ENCODE results near the gene WWTR1.

Gene WWTR1

DNA sequence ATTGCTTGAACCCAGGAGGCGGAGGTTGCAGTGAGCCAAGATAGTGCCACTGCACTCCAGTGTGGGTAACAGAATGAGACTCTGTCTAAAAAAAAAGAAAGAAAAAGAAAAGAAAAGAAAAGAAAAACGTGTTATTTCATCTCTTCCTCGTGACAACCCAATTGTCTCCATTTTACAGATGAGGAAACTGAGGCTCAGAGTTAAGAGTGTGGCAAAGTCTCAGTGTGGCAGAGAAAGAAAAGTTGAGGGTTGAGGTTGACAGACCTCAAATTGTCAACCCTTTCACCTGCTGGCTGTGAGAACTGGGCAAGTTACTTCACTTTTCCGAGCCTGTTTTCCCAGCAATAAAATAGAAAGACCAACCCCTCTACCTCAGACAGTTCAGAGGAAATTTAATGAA, 123.7 kb downstream of the WWTR1 start:
- no peaks in the 10 kb centered on the region for H4K20me1 ChIP-seq (ENCODE audit: insufficient read depth, low read length)
- no peak overlapping the region for H3K4me3 ChIP-seq (ENCODE audit: low read depth, low read length, poor library complexity, severe bottlenecking)
- H3K9me2 ChIP-seq (ENCODE audit: low read depth, low read length) = no peaks in the 10 kb centered on the region
- no peak overlapping the region for H3K27ac ChIP-seq (ENCODE audit: low read depth, low read length, poor library complexity, severe bottlenecking)
- peaks cover 10% of the 10 kb centered on the region for H3K4me1 ChIP-seq (ENCODE audit: insufficient read depth, low read length, severe bottlenecking)
- TF ChIP-seq EZH2 (IDR thresholded peaks at IDR 0.05; ENCODE audit: borderline replicate concordance, low read length) = no peak
- TF ChIP-seq, protein P1, sequence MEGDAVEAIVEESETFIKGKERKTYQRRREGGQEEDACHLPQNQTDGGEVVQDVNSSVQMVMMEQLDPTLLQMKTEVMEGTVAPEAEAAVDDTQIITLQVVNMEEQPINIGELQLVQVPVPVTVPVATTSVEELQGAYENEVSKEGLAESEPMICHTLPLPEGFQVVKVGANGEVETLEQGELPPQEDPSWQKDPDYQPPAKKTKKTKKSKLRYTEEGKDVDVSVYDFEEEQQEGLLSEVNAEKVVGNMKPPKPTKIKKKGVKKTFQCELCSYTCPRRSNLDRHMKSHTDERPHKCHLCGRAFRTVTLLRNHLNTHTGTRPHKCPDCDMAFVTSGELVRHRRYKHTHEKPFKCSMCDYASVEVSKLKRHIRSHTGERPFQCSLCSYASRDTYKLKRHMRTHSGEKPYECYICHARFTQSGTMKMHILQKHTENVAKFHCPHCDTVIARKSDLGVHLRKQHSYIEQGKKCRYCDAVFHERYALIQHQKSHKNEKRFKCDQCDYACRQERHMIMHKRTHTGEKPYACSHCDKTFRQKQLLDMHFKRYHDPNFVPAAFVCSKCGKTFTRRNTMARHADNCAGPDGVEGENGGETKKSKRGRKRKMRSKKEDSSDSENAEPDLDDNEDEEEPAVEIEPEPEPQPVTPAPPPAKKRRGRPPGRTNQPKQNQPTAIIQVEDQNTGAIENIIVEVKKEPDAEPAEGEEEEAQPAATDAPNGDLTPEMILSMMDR (IDR thresholded peaks at IDR 0.05; ENCODE audit: low read length) = no peak
- no peak overlapping the region for H3K9ac ChIP-seq (ENCODE audit: low read length)
- no peak overlapping the region for H3K4me2 ChIP-seq (ENCODE audit: low read length)
- H2AFZ ChIP-seq (ENCODE audit: low read length) = no peak overlapping the region
- no peaks in the 10 kb centered on the region for H3K27me3 ChIP-seq (ENCODE audit: insufficient read depth, low read length)
- no peaks in the 10 kb centered on the region for H3K36me3 ChIP-seq (ENCODE audit: insufficient read depth, low read length)
- no peaks in the 10 kb centered on the region for H3F3A ChIP-seq (ENCODE audit: insufficient read depth, low read length)
- H3K79me2 ChIP-seq (ENCODE audit: insufficient read depth, low read length) = no peaks in the 10 kb centered on the region
- H3K9me3 ChIP-seq (ENCODE audit: low read length) = no peaks in the 10 kb centered on the region

DNA sequence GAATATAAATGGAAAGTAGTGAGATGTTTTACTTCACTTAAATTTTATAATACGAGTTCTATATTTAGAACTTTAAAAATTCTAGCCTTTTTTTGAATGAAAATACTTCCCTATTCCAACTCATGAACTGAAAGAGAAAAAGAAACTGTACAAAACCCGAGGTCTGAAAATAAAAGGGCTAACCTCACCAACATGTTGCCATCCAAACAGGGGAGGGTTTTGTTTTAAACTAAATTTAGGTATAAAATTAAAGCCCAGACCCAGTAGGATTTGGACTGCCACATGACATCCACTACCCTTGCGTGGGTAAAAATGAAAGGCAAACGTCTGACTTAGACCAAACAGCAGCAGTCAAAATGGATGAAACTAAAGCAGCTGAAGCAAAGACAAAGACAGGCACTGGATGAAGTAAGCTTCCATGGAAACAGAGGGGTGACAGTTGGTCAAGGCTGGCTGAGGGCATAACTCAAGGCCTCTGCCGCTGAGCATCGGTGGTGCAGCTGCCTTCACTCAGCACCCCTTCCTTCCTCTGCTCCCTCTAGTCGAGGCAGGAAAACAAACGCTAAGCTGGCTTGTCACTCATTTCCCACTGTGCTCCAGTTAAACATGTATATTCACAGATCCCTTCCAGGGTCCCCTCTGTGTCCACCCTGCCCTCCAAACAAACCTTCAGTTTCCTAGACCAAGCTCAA, 125.2 kb downstream of the WWTR1 start:
- no peak overlapping the region for H3K4me2 ChIP-seq (ENCODE audit: low read length)
- H3K27me3 ChIP-seq (ENCODE audit: insufficient read depth, low read length) = no peaks in the 10 kb centered on the region
- H3K36me3 ChIP-seq (ENCODE audit: insufficient read depth, low read length) = no peaks in the 10 kb centered on the region
- no peaks in the 10 kb centered on the region for H3F3A ChIP-seq (ENCODE audit: insufficient read depth, low read length)
- peaks cover 10% of the 10 kb centered on the region for H3K4me1 ChIP-seq (ENCODE audit: insufficient read depth, low read length, severe bottlenecking)
- no peaks in the 10 kb centered on the region for H4K20me1 ChIP-seq (ENCODE audit: insufficient read depth, low read length)
- H3K4me3 ChIP-seq (ENCODE audit: low read depth, low read length, poor library complexity, severe bottlenecking) = no peak overlapping the region
- no peaks in the 10 kb centered on the region for H3K79me2 ChIP-seq (ENCODE audit: insufficient read depth, low read length)
- H2AFZ ChIP-seq (ENCODE audit: low read length) = no peak overlapping the region
- TF ChIP-seq, protein P1 (IDR thresholded peaks at IDR 0.05; ENCODE audit: low read length) = no peak
- no peak for TF ChIP-seq EZH2 (IDR thresholded peaks at IDR 0.05; ENCODE audit: borderline replicate concordance, low read length)
- H3K9ac ChIP-seq (ENCODE audit: low read length) = no peak overlapping the region
- no peaks in the 10 kb centered on the region for H3K9me2 ChIP-seq (ENCODE audit: low read depth, low read length)
- H3K27ac ChIP-seq (ENCODE audit: low read depth, low read length, poor library complexity, severe bottlenecking) = peak overlapping the region; percentile 18
- H3K9me3 ChIP-seq (ENCODE audit: low read length) = no peaks in the 10 kb centered on the region

DNA sequence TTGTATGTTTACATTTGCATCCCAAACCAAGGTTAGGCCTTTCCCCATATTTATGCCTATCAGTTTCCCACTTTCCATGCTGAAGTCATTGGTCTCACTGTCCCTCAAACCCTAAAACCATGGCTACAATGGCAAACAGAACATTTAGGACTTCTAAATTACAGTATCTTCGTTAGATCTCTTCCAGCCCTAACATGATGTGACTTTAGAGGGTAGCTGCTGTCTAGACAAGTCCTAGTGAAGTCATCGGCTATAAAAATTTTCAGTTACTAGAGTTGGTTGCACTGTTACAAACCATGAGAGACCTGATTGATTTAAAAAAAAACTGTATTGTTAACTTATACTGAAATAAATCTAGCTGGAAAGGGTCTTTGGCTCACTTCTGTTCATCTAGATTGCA, 128.7 kb downstream of the WWTR1 start:
- no peak overlapping the region for H2AFZ ChIP-seq (ENCODE audit: low read length)
- no peak overlapping the region for H3K27ac ChIP-seq (ENCODE audit: low read depth, low read length, poor library complexity, severe bottlenecking)
- H3K4me3 ChIP-seq (ENCODE audit: low read depth, low read length, poor library complexity, severe bottlenecking) = no peak overlapping the region
- H4K20me1 ChIP-seq (ENCODE audit: insufficient read depth, low read length) = no peaks in the 10 kb centered on the region
- no peaks in the 10 kb centered on the region for H3K36me3 ChIP-seq (ENCODE audit: insufficient read depth, low read length)
- no peaks in the 10 kb centered on the region for H3K9me2 ChIP-seq (ENCODE audit: low read depth, low read length)
- TF ChIP-seq, protein P1 (IDR thresholded peaks at IDR 0.05; ENCODE audit: low read length) = no peak
- TF ChIP-seq EZH2 (IDR thresholded peaks at IDR 0.05; ENCODE audit: borderline replicate concordance, low read length) = no peak
- H3K4me1 ChIP-seq (ENCODE audit: insufficient read depth, low read length, severe bottlenecking) = peaks cover 10% of the 10 kb centered on the region
- no peak overlapping the region for H3K9ac ChIP-seq (ENCODE audit: low read length)
- no peak overlapping the region for H3K4me2 ChIP-seq (ENCODE audit: low read length)
- H3K9me3 ChIP-seq (ENCODE audit: low read length) = no peaks in the 10 kb centered on the region
- no peaks in the 10 kb centered on the region for H3K27me3 ChIP-seq (ENCODE audit: insufficient read depth, low read length)
- H3K79me2 ChIP-seq (ENCODE audit: insufficient read depth, low read length) = no peaks in the 10 kb centered on the region
- H3F3A ChIP-seq (ENCODE audit: insufficient read depth, low read length) = no peaks in the 10 kb centered on the region

All from OCI-LY1 (cell line).